HL-60/S4 treated with retinoic acid at 250 ng/mL for 4 days and 3 days (cell line): Measurements from ENCODE around the gene DCUN1D1.

Experiments
- in situ Hi-C: fragments of 300-500 bp; cut with MboI; formaldehyde crosslinking; loops from 2 replicates; pipeline ENCODE4 v1.7.0; 2022; ENCODE audit warnings: low sequenced_read_pairs

Gene DCUN1D1

DNA sequence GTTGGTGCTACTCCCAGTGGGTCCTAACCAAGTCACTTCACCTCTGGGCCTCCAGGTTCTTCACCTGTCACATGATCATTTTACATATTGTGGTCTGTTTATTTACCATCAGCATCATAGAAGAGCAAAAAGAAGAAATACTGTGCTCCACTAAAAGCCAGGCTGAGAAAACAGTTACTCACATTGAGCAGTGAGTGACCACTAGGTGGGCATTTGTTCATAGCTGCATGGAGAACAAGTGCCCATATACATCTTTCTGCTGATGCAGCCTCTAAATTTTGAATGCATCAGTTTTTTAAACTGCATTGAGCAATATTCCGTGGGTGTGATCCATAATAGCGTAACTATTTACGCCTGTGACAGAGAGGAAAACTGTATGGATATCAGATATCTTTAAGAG, 76.2 kb downstream of the DCUN1D1 start:
- in situ Hi-C loops = loop anchor here (25.0 kb wide), 1 partner anchor 508 kb away; no protein-coding TSS in a partner anchor

DNA sequence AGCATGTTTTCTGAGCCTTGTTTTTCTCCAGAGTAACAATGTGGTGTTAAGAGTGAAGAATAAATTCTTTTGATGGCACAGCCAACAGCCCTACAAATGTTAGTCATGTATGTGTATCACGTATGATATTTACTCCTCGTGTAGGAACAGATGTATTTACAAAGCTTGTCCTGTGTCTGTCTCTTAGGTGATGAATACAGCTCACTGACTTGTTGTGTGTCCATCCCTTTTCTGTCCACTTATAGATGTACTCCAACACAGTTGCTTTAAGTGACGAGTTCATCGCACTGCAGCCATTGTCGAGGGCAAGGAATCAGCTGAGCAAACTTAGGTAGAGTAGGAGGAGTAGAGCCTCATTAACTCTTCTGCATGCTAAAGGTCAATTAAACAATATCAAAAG, 78.1 kb downstream of the DCUN1D1 start:
- in situ Hi-C loops = loop anchor here (25.0 kb wide), 1 partner anchor 510 kb away; no protein-coding TSS in a partner anchor

DNA sequence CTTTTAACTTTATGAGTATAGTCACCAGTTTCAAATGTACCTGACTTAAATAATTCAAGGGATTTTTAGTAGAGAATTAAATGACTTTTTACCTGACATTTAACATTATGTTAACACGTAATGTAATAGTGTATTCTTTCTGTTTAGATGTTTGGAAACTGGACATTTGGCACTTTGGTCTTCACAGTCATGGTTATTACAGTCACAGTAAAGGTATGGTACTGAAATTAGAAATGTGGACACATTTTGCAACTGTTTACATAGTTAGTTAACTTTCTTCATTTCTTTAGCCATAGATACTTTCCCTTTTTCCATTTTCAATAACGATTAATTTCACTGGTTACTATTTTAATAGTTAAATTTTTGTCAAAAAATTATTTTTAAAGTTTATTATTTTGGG, 83.8 kb downstream of the DCUN1D1 start:
- in situ Hi-C loops = no loop called here

DNA sequence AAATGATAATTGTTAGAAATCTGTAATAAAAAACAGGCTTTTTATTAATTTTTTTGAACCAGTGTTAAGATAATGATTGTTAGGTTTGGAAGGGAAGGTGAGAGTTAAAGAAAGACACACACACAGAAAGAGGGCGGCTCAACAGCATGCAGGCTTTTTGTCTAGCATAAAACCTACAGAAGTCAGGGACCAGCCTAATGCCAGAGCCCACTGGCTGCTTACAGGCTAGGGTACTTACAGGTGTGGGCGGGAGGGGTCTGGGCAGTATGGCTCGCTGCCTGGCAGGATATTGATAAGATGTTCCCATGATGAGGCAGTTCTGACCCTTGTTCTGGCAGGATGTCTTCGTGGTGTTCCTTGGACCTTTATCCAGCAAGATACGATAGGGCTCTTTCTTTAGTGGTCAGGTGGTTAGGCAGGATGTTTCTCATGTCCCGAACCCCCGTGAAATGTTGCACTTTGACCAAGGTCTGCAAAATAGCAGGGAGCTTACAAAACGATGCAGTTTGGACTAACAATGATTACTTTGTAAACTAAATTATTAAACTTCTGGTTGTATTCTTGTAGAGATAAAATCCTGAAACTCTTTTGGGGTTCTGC, 84.7 kb downstream of the DCUN1D1 start:
- in situ Hi-C loops = no loop called here

DNA sequence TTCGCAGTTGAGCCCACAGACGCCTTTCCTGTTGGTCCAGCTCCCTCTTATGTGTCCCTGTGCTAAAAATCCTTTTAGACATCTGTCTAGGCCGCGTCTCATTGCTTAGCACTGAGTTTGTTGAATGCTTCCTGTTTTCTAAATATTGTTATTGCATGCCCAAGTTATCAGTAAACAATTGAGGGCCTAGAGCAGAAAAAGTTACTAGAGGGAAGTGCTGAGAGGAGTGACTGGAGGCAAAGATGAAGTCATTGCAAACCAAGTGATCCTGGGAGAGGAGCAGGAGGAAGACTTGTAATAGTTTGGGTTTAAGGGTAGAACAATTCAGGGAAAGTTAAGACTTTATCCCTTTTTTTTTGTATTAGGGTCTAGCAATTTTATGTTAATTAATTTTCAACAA, 88.1 kb downstream of the DCUN1D1 start:
- in situ Hi-C loops = no loop called here

DNA sequence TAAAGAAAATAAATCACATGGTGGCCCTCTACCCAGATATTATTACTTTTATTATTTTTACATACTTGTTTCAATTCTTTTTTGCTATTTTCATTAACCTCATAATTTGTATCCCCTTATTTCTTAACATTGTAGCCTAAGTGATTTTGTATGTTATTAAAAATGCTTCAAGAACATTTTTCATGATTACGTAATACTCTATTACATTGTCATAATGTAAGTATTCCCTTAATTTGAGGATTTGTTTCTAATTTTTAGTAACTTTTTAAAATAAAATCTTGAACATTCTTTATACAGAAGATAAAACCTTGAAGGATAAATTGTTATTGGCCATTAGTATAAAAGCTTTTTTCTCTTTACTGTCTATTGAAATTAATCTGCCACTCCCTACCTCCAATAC, 89.0 kb downstream of the DCUN1D1 start:
- in situ Hi-C loops = no loop called here

DNA sequence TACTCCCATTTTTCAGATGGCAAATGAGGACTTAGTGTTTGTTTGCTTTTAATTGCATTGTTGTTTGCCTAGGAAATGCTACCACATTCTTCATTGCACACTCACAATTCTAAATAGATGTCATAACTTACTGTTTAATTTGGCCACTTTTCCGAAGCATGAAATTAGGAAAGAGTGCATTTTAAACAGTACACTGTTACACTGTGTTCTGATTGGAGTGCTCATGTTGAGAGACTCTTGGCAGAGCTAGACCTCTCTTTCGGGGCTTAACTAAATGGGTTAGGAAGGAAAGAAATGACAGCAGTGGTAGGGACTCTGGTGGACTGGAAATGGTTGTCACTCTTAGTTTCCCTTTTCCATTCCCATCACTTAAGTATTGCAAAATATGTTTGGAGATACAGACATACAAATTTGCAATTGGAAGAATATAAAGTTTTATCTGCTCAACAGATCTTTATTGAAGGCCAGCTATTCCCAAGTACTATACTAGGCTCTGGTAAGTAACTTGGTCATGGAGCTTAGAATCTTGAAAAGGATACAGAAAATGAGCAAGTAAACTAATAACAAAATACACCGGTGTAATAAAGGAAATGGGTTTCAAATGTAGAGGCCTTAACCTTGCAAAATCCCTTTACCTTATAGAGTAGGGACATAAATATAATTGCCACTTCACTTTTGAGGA, 90.2 kb downstream of the DCUN1D1 start:
- in situ Hi-C loops = no loop called here
